K562 (cell line): ENCODE data around the gene ELL3. TPM values are rescaled to one million over a fixed set of nuclear protein-coding genes. Genes with fewer than 3 reads are reported as not detected.

Experiments used
- DEAF1 ChIP-seq: fragments of 450-650 bp; formaldehyde crosslinking; IDR thresholded peaks from 2 replicates; pipeline ENCODE4 v1.4.0; 2020; ENCODE audit warnings: mild to moderate bottlenecking, moderate library complexity
- EGR1 ChIP-seq: fragments of 450-650 bp; conservative IDR thresholded peaks from 2 replicates; pipeline ENCODE4 v1.6.1; 2017; ENCODE audit warnings: mild to moderate bottlenecking
- HMBOX1 ChIP-seq: sonication (generic); IDR thresholded peaks from 2 replicates; pipeline ENCODE4 v1.6.1; 2016
- HNRNPH1 ChIP-seq: fragments of 200-400 bp; formaldehyde crosslinking; optimal IDR thresholded peaks from 2 replicates; pipeline ENCODE3; 2017; ENCODE audit warnings: low read depth, mild to moderate bottlenecking, low read length, moderate library complexity
- MED1 ChIP-seq: sonication (generic); formaldehyde crosslinking; IDR thresholded peaks from 2 replicates; pipeline ENCODE4 v1.8.1; 2023; ENCODE audit warnings: missing genetic modification reagents, borderline replicate concordance
- NFRKB ChIP-seq: fragments of 450-650 bp; IDR thresholded peaks from 2 replicates; pipeline ENCODE4 v1.6.1; 2016; ENCODE audit warnings: low read depth
- SIN3A ChIP-seq, 2 experiments: fragments of 150-350 bp in 1 of 2; IDR thresholded peaks; 2 replicates each; pipeline ENCODE4 v1.6.1; 2011 to 2016; ENCODE audit warnings: borderline replicate concordance in 2 of 2, low read depth in 2 of 2, low read length in 2 of 2, mild to moderate bottlenecking in 2 of 2, moderate library complexity in 2 of 2; ENCODE audit not compliant: control insufficient read depth in 1 of 2
- SIX5 ChIP-seq, 2 experiments: IDR thresholded peaks; 2 replicates each; pipeline ENCODE4 v1.6.1; 2011; ENCODE audit warnings: low read length in 2 of 2, borderline replicate concordance in 1 of 2, low read depth in 1 of 2, mild to moderate bottlenecking in 1 of 2, moderate library complexity in 1 of 2; ENCODE audit not compliant: insufficient read depth in 1 of 2
- SNIP1 ChIP-seq: fragments of 450-650 bp; IDR thresholded peaks from 2 replicates; pipeline ENCODE4 v1.7.1; 2017; ENCODE audit warnings: low read depth, mild to moderate bottlenecking
- SRSF3 ChIP-seq: fragments of 200-400 bp; formaldehyde crosslinking; IDR thresholded peaks from 2 replicates; pipeline ENCODE4 v1.6.1; 2016; ENCODE audit warnings: mild to moderate bottlenecking, low read length, moderate library complexity; ENCODE audit not compliant: insufficient read depth
- TAF1 ChIP-seq: IDR thresholded peaks from 2 replicates; pipeline ENCODE4 v1.6.1; 2011; ENCODE audit warnings: mild to moderate bottlenecking, low read length, moderate library complexity; ENCODE audit not compliant: insufficient read depth, control insufficient read depth, severe bottlenecking; ENCODE audit errors: extremely low read depth
- TEAD1 ChIP-seq, 2 experiments: fragments of 450-650 bp in 1 of 2; sonication (generic) in 1 of 2; formaldehyde crosslinking; IDR thresholded peaks; 2 replicates each; pipeline versions ENCODE4 v1.4.0 to v1.8.0; 2020 to 2022; ENCODE audit warnings: mild to moderate bottlenecking in 2 of 2, missing genetic modification reagents in 1 of 2
- ZC3H4 ChIP-seq: sonication (generic); formaldehyde crosslinking; IDR thresholded peaks from 2 replicates; pipeline ENCODE4 v1.9.0; 2021; ENCODE audit warnings: missing genetic modification reagents, borderline replicate concordance
- ZFX ChIP-seq: sonication (generic); formaldehyde crosslinking; IDR thresholded peaks from 2 replicates; pipeline ENCODE4 v1.8.0; 2022; ENCODE audit warnings: mild to moderate bottlenecking, missing genetic modification reagents, moderate library complexity
- ZNF143 ChIP-seq: sonication (generic); formaldehyde crosslinking; IDR thresholded peaks from 2 replicates; pipeline ENCODE4 v1.9.0; 2022; ENCODE audit warnings: mild to moderate bottlenecking, missing genetic modification reagents
- ZNF395 ChIP-seq: fragments of 200-800 bp; sonication (Bioruptor generic); IDR thresholded peaks from 2 replicates; pipeline ENCODE4 v1.6.1; 2017; ENCODE audit warnings: missing genetic modification characterization, missing compliant biosample characterization
- polyA plus RNA-seq, 8 experiments: library from polyadenylated mRNA; depleted of rRNA in 4 of 8; stranded (reverse) in 5 of 8; unstranded in 3 of 8; fragments of >200 nt; fragmentation: Nextera tagmentation in 2 of 8; fragmentation: Illumina TruSeq in 1 of 8; extraction: Ambion mirVana in 2 of 8; extraction: Trizol in 1 of 8; gene quantifications; 2 replicates each; pipeline versions ENCODE4 v1.2.1 to v1.2.3, GENCODE V29; 2011 to 2014; ENCODE audit warnings: inconsistent platforms in 1 of 8, missing spikeins in 1 of 8
- total RNA-seq, 7 experiments: library from RNA; depleted of rRNA in 6 of 7; stranded (reverse); fragments of >200 nt in 6 of 7; fragmentation: Illumina TruSeq in 2 of 7; extraction: Trizol in 2 of 7; gene quantifications; 2 replicates each; pipeline versions ENCODE4 v1.2.1 to v1.2.3, GENCODE V29; 2011 to 2021; ENCODE audit warnings: low replicate concordance in 1 of 7

ELL3 gene
- total and polyA plus RNA-seq, 9 of the 15 experiments (the other 6 are each of a cell fraction or from before 2014, with no cell fraction given) = 0.80 to 5.2 (median 2.6) TPM

DNA sequence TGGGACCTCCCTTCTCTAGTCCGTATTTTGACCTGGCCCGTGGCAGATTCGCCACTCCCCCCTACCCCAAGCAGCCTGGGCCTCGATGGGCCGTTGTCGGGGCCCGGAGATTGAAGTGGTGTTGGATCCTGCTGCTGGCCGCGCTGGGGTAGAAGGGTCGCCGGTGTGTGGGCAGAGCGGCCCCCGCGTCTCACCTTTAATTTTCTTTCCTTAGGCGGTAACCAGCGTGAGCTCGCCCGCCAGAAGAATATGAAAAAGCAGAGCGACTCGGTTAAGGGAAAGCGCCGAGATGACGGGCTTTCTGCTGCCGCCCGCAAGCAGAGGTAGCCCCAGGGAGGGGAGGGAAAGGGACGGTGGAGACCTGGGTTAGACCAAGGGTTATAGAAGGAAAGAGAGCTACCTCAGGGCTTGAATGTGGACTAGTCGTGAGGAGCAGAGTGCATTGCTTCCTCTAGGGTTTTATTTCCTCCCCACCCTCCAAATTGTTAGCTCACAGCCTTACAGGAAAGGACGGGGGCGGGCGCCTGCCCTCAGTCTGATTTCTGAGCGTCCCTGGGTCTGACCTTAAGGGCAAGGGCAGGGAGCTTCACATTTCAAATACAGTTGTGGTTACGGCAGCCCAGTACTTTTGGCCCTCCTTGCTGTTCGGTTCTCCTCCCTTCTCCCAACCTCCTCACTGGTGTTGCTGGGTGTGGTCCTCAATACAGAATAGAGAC, 16.2 kb upstream of the ELL3 start (continued):
- TF ChIP-seq SRSF3 (peak; percentile 57; the same call in 1 of the 2 replicates), TEAD1 (CRISPR knock-in tag; IDR thresholded peaks at IDR 0.05) (peak in 1 of 2 experiments; percentile 21; a peak in 1 of 4 replicates), DEAF1 (CRISPR knock-in tag) (no peak), ZNF395 (CRISPR knock-in tag) (no peak), NFRKB (peak; percentile 21; the same call in 1 of the 2 replicates), SNIP1 (no peak), TAF1 (peak; percentile 59), ZFX (peak; percentile 65; the same call in 1 of the 2 replicates), HNRNPH1 (no peak), SIX5 (IDR thresholded peaks at IDR 0.05; ENCODE audit: borderline replicate concordance in 1 of 2, insufficient read depth in 1 of 2, low read depth in 1 of 2, low read length in 2 of 2) (no peak), SIN3A (IDR thresholded peaks at IDR 0.05; ENCODE audit: borderline replicate concordance in 2 of 2, control insufficient read depth in 1 of 2, low read depth in 2 of 2, low read length in 2 of 2) (0 out of 4 replicates have a peak, but pooled peaks of 1 of the 2 experiments have one; percentile 35), HMBOX1 (peak; percentile 37; the same call in 1 of the 2 replicates), MED1 (CRISPR knock-in tag) (0 out of 2 replicates have a peak, but pooled peaks have one; percentile 6), ZC3H4 (CRISPR knock-in tag) (peak; percentile 8; the same call in 1 of the 2 replicates), ZNF143 (CRISPR knock-in tag) (0 out of 2 replicates have a peak, but pooled peaks have one; percentile 0), EGR1 (peak; percentile 88)
